ENCODE results near the gene C10orf62. TPM values are rescaled to one million over a fixed set of nuclear protein-coding genes. Genes with fewer than 3 reads are reported as not detected.

Gene C10orf62
- total and polyA plus RNA-seq, 9 of the 15 experiments (the other 6 are each of a cell fraction or from before 2014, with no cell fraction given): not detected

DNA sequence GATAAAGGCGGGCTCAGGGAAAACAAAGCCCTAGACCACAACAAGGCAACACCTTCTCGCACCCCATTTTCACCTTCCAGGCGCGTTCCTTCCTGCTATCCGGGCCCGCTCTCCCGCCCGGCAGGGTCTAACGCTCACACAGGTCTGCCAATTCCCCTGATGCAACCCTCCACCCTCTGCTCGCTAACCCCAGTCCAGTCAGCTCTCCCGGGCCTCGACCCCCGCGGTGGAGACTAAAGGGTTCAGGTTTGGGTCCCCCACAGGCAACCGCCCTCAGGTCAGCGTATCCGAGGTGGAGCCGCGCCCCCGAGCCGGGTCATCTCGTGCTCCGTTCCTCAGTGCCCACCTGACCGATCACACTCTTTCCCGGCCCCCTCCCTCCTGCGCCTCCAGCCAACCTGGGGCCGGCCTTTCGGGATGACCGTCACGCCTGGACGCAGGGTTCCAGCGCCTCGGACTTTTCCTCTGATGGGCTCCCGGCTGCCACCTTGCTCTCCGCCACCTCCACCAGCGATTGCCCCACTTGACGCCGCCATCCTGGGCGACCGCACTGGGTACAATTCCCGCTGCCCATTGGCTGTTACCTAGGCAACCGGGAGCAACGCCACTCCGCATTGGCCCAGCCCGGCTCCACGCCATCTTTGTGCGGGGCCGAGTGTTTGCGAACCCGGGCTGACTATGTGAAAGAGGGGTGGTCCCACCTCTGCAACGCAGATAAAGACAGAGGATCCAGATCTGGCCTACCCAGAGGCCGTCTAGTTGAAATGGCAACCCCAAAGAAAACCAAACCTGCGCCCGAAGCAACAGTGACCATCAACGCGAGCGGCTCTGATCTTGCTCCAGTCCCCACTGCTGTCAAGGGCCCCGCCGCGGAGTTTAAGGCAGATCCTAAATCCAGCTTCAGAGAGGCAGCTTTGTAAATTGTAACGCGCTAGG is 43.7 kb downstream of the C10orf62 start, which contains the start of gene MORN4:
MORN4 (minus strand) TSS at position 552 of the 936 bp plus-strand sequence. CDS start 13,847 bp downstream, outside the sequence.
- intact Hi-C loops (cut with micrococcal nuclease): no loop called here
- H3K9me3 ChIP-seq (replicated peaks; ENCODE audit: control insufficient read depth, insufficient read depth, low read depth, low read length): no peaks in the 10 kb centered on the region
- H3K9me1 ChIP-seq (ENCODE audit: control insufficient read depth, insufficient read depth, low read length): no peaks in the 10 kb centered on the region
- peak; percentile 97 for ATAC-seq
- H2AFZ ChIP-seq (ENCODE audit: low read depth, low read length): peak within 1 kb of the TSS; percentile 99
- peak within 1 kb of the TSS; percentile 72 for H3K4me3 ChIP-seq
- FAIRE-seq: peak; percentile 76
- in situ Hi-C loops (cut with MboI): no loop called here
- H3K4me2 ChIP-seq (ENCODE audit: insufficient read depth, low read length): peak within 1 kb of the TSS; percentile 91
- ChIA-PET CTCF (ENCODE audit: low intra/inter-chr PET ratio) (no interaction called here), POLR2A (interaction anchor here (0.6 kb wide), 1 partner anchor 165 kb away, joined by 4 read pairs; no protein-coding TSS in a partner anchor)
- H3K4me1 ChIP-seq (replicated peaks in 1 of 2; ENCODE audit: control insufficient read depth in 2 of 2, insufficient read depth in 2 of 2, low read length in 2 of 2): peaks cover 2 to 12% of the 10 kb centered on the region in 2 experiments; a peak in 4 of 5 replicates
- H3K27me3 ChIP-seq (ENCODE audit: control insufficient read depth in 2 of 2, insufficient read depth in 2 of 2, low read length in 2 of 2): no peaks in the 10 kb centered on the region
- peaks cover 5% of the 10 kb centered on the region; the same call in 1 of the 3 replicates for H3K36me3 ChIP-seq (ENCODE audit: control insufficient read depth, insufficient read depth, low read length)
- 0% methylated on average over 26 of the region's 62 CpGs for whole genome bisulfite sequencing (ENCODE audit: insufficient coverage, low coverage, missing lambda C conversion rate)
- H3K9ac ChIP-seq (ENCODE audit: insufficient read depth in 1 of 2, low read depth in 2 of 2, low read length in 2 of 2): peak within 1 kb of the TSS; percentile 72 to 95
- peak within 1 kb of the TSS; percentile 58 for H3K27ac ChIP-seq (ENCODE audit: extremely low read depth, low read depth, low read length)
- peaks cover 27% of the 10 kb centered on the region for H3K79me2 ChIP-seq (ENCODE audit: control insufficient read depth, insufficient read depth, low read length)
- DNase-seq (ENCODE audit: extremely low read depth in 1 of 4, low spot score in 3 of 4): peak; percentile 77 to 93 (median 85)
- H4K20me1 ChIP-seq (replicated peaks; ENCODE audit: control insufficient read depth, insufficient read depth, low read length): no peaks in the 10 kb centered on the region
- BruUV-seq (replicated peaks): no TSS peak
- TF ChIP-seq, protein P1, sequence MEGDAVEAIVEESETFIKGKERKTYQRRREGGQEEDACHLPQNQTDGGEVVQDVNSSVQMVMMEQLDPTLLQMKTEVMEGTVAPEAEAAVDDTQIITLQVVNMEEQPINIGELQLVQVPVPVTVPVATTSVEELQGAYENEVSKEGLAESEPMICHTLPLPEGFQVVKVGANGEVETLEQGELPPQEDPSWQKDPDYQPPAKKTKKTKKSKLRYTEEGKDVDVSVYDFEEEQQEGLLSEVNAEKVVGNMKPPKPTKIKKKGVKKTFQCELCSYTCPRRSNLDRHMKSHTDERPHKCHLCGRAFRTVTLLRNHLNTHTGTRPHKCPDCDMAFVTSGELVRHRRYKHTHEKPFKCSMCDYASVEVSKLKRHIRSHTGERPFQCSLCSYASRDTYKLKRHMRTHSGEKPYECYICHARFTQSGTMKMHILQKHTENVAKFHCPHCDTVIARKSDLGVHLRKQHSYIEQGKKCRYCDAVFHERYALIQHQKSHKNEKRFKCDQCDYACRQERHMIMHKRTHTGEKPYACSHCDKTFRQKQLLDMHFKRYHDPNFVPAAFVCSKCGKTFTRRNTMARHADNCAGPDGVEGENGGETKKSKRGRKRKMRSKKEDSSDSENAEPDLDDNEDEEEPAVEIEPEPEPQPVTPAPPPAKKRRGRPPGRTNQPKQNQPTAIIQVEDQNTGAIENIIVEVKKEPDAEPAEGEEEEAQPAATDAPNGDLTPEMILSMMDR (IDR thresholded peaks at IDR 0.05 in 2 of 3, conservative IDR thresholded peaks at IDR 0.05 in 1 of 3; ENCODE audit: insufficient read depth in 2 of 3, low read depth in 1 of 3, low read length in 3 of 3): no peak
- TF ChIP-seq POU5F1 (IDR thresholded peaks at IDR 0.05; ENCODE audit: borderline replicate concordance, low read depth, low read length, partially characterized antibody) (no peak), RNF219 (CRISPR knock-in tag; IDR thresholded peaks at IDR 0.05) (no peak), MAX (CRISPR knock-in tag; IDR thresholded peaks at IDR 0.05) (peak; percentile 48; the same call in 1 of the 2 replicates), MBD1 (CRISPR knock-in tag; IDR thresholded peaks at IDR 0.05) (no peak), ZNF324 (CRISPR knock-in tag; IDR thresholded peaks at IDR 0.05) (no peak), ZNF699 (CRISPR knock-in tag; IDR thresholded peaks at IDR 0.05; ENCODE audit: insufficient replicate concordance) (no peak), HMG20A (CRISPR knock-in tag; conservative IDR thresholded peaks at IDR 0.05) (no peak)
- TF ChIP-seq, protein P2, sequence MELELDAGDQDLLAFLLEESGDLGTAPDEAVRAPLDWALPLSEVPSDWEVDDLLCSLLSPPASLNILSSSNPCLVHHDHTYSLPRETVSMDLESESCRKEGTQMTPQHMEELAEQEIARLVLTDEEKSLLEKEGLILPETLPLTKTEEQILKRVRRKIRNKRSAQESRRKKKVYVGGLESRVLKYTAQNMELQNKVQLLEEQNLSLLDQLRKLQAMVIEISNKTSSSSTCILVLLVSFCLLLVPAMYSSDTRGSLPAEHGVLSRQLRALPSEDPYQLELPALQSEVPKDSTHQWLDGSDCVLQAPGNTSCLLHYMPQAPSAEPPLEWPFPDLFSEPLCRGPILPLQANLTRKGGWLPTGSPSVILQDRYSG (tag; conservative IDR thresholded peaks at IDR 0.05; ENCODE audit: low read depth): no peak
- TF ChIP-seq, protein P3, sequence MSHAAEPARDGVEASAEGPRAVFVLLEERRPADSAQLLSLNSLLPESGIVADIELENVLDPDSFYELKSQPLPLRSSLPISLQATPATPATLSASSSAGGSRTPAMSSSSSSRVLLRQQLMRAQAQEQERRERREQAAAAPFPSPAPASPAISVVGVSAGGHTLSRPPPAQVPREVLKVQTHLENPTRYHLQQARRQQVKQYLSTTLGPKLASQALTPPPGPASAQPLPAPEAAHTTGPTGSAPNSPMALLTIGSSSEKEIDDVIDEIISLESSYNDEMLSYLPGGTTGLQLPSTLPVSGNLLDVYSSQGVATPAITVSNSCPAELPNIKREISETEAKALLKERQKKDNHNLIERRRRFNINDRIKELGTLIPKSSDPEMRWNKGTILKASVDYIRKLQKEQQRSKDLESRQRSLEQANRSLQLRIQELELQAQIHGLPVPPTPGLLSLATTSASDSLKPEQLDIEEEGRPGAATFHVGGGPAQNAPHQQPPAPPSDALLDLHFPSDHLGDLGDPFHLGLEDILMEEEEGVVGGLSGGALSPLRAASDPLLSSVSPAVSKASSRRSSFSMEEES (CRISPR knock-in tag; IDR thresholded peaks at IDR 0.05): no peak

Data from K562 (cell line).